IPS-11a (cell line): ENCODE data around the gene POT1.

ENCODE experiments used
- H3K4me3 ChIP-seq: one replicate; pipeline ENCODE4 v1.5.1; 2013; ENCODE audit warnings: low read depth, low read length, control low read depth

Gene POT1

DNA sequence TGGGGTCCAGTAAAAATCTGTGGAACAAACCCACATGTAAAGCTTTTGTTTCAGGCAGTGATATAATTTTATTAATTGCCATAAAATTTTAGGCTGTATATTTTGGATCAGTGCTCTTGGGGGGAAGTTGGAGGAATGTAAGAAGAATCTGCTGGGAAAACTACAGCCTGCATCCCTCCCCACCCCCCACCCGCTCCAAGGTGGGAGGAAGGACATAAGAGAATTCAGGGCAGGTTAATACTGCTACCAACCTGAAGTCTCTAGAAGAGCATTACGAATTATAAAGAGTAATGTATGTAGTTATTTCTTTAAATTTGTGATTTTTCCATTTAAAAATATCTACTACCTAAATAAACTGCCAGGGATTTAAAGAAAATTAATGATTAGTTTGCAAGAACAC lies 116.9 kb downstream of the POT1 start:
- no peak overlapping the region for H3K4me3 ChIP-seq

DNA sequence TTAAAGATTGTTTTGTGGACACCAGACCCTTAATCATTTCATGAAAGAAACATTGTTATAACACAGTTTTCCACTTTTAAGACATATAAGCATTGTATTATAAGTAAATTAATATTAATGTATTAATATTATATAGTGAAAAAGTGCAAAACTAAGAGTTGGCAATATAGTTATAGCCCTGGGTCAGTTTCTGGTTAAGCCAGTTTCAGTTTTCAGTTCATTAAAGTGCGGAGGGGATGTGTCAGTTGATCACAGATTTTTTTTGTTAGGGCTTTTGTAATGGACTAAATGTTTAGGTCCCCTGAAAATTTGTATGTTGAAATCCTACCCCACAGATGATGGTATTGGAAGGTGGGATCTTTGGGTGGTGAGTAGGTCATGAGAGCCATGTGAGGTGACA lies 118.3 kb downstream of the POT1 start:
- no peak overlapping the region for H3K4me3 ChIP-seq

DNA sequence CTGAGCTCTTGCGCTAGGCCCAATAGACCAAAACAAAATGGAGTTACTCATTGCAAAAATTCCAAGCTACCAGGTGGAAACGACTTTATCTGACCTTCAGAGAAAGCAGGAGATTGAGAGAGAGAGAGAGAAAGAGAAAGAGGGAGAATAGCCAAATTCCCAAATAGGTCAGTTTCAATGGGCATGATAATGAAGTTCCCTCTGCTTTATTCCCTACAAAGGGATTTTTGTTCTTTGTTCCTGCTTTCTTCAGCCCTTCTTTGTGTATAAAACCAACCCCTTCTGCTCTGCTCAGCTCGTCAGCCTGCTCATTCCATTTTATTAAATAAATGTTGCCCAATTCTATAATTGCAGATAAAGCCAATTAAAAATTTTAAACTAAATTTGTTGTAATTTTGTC lies 119.0 kb downstream of the POT1 start:
- no peak overlapping the region for H3K4me3 ChIP-seq

DNA sequence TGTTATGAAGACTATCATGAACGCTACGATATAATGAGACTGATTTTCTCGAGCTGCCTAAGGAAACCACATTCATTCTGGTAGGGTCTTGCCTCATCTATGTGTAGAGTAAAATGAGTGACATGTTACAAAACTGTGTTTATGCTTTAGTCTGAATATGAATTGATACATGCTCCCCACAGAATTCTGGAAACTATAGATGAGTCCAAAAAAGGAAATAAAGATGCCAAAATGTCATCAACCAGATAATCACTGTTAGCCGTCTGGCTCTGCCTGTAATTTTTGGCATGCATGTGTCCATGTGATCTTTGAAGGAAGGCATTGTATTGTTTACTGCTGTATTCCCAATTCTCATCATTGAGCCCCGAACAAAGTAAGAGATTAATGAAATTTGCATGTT lies 121.4 kb downstream of the POT1 start:
- H3K4me3 ChIP-seq: no peak overlapping the region

- H3K4me3 ChIP-seq: no peak overlapping the region
Measured at GRCh38 chr7:124801330-124801895, 128.2 kb downstream of the POT1 start.

- H3K4me3 ChIP-seq: no peak overlapping the region
Measured at GRCh38 chr7:124800386-124800785, 129.2 kb downstream of the POT1 start.

DNA sequence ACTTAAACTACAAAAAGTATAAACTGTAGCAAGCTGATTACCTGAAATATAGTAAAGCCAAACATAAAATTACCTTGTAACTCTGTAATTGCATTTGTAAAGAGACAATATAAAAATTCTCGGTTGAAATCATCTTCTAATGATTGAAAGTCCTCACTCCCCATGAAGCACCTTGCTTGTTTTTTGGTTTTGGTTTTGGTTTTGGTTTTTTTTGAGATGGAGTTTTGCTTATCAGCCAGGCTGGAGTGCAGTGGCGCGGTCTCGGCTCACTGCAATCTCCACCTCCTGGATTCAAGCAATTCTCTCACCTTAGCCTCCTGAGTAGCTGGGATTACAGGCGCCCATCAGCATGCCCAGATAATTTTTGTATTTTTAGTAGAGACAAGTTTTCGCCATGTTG lies 130.2 kb downstream of the POT1 start:
- no peak overlapping the region for H3K4me3 ChIP-seq

GRCh38 chr7:124796771-124797170 lies 132.9 kb downstream of the POT1 start:
- H3K4me3 ChIP-seq: no peak overlapping the region

- no peak overlapping the region for H3K4me3 ChIP-seq
Measured at GRCh38 chr7:124792696-124793095, 136.9 kb downstream of the POT1 start.

GRCh38 chr7:124792002-124792401 lies 137.6 kb downstream of the POT1 start:
- no peak overlapping the region for H3K4me3 ChIP-seq

- H3K4me3 ChIP-seq: no peak overlapping the region
Measured at GRCh38 chr7:124791426-124791825, 138.2 kb downstream of the POT1 start.

DNA sequence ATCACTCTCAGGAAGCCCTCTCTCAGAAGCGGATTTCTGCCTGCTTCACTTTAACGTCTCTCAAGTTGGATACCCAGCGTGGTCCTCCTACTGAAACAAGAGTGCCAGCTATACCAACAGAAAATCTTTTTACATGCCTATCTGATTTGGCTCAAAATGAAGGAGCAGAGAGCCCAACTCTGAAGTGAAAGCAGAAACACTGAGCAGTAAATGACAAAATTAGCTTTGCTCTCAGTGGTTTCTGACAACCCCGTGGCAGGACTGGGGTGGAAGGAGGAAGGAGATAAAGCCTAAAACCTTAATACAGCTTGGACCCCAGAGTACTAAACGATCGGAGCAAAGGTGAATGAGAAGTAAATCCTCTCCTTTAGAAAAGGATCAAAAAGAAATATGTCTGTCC lies 139.0 kb downstream of the POT1 start:
- H3K4me3 ChIP-seq: no peak overlapping the region

- no peak overlapping the region for H3K4me3 ChIP-seq
Measured at GRCh38 chr7:124785994-124786393, 143.6 kb downstream of the POT1 start.

DNA sequence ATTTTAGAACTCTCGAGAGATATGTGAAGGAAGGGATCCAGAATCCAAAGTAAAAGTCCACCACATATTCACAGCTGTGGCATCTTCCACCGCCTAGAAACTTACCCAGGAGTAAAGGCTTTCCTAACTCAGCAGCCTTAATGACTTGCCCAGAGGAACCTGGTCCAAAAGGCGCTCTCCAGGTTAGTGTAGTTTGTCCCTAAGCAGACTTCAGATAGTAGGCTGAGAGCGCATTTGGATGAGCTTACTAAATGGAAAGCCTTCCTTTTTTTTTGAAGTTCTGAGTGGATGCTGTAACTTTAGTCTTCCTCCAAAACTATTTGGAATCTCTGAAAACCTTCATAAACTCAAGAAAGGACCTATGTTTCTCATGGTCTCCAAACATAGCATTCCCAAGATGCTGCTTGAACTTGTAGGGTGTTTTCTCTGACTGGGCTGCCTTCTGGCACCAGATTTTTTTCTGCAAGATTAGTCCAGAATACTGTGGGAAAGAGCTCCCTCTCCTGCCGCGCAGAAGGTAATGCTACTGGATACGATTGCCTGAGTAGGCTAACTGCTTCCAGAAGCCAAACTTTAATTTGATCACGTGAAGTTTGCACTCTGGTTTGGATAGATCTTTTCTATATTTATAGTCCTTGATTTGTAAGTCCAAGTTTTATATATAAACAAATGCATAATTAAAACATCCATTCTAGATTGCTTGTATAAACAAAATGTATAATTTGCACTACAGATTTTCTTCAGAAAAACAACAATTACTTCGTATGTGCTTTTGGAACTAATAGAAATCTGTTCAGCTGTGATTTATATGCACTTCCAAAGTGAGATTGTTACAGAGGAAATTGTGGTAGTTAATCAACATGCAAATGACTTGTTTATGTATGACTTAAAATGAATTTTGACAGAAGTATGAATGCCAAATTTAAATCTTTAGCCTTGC lies 144.5 kb downstream of the POT1 start:
- no peak overlapping the region for H3K4me3 ChIP-seq

- no peak overlapping the region for H3K4me3 ChIP-seq
Measured at GRCh38 chr7:124783271-124783670, 146.4 kb downstream of the POT1 start.

- H3K4me3 ChIP-seq: no peak overlapping the region
Measured at GRCh38 chr7:124781907-124782734, 147.5 kb downstream of the POT1 start.

GRCh38 chr7:124781418-124781817 lies 148.2 kb downstream of the POT1 start:
- H3K4me3 ChIP-seq: no peak overlapping the region

GRCh38 chr7:124780608-124781007 lies 149.0 kb downstream of the POT1 start:
- no peak overlapping the region for H3K4me3 ChIP-seq

DNA sequence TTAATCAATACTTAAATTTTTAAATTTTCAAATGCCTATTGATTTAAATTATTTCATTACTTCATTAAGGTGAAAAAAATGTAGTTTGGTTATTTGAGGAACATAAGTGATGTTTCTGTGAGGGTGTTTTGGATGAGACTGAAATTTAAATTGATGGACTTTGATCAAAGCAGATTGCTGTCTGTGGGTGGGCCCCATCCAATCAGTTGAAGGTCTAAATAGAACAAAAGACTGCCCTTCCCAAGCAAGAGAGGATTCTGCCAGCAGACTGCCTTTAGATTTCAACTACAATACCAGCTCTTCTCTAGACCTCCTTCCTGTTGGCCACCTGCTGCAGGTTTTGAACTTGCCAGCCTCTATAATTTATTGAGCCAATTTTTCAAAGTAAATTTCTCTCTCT lies 149.6 kb downstream of the POT1 start:
- no peak overlapping the region for H3K4me3 ChIP-seq

DNA sequence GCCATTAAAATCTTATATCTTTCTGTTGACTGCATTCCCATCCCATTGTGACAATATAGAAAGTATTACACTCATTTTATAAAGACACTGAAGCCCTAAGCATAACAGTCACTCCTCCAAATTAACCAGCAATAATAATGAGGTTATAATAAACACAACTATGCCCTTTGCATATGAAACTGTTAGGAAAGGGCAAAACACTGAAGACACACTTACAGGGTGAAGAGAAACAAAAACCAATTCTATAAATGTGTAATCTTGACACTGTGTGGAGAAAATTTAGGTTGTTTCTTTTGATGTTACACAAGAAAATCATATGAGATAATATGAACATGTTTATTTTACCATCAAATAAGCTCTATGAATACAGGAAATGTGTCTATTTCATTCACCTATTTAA lies 150.0 kb downstream of the POT1 start:
- no peak overlapping the region for H3K4me3 ChIP-seq

DNA sequence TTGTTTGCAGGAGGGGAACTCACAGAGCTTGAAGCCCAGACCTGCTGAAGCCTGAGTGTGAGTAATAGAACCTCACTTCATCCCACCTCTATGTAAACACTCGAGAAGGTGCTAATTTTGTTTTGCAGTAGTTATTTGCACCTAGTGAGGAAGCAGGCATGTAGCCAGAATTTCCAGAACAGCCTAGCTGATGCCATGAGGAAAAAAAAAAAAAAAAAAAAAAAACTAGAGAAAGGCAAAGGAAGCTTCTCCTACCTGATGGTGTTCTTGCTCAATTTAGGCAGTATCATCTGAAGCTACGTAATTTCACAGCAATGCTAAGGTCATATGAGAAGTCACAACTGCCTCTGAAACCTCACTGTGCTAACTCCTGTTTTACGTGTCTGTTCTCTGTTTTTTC lies 150.4 kb downstream of the POT1 start:
- H3K4me3 ChIP-seq: no peak overlapping the region

DNA sequence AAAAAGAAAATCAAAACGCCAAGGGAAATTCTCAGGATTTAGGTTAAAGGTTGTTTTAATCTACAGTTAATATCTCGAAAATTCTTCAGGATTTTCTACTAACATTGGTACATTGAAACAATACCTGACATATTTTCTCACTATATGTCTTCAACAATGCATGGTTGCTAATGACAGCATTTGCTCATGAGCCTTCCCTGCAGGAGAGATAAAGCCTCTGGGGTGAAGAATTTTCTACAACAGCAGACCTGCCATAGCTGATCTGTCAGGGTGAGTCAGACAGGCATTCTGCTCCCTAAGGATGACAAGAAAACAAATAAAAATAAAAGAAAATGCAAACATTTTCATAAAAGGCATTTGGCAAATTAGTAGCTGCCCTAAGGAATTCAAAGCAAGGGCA lies 152.4 kb downstream of the POT1 start:
- H3K4me3 ChIP-seq: no peak overlapping the region
